HG03575 (cell line): ENCODE data around the gene TACC3.

Experiments used
- ATAC-seq: cut with Tn5 transposase; IDR thresholded peaks from one replicate; pipeline ENCODE4 v1.9.1; 2021; ENCODE audit not compliant: unreplicated experiment, insufficient number of reproducible peaks, low FRiP score; ENCODE audit errors: extremely low read depth

Gene TACC3

DNA sequence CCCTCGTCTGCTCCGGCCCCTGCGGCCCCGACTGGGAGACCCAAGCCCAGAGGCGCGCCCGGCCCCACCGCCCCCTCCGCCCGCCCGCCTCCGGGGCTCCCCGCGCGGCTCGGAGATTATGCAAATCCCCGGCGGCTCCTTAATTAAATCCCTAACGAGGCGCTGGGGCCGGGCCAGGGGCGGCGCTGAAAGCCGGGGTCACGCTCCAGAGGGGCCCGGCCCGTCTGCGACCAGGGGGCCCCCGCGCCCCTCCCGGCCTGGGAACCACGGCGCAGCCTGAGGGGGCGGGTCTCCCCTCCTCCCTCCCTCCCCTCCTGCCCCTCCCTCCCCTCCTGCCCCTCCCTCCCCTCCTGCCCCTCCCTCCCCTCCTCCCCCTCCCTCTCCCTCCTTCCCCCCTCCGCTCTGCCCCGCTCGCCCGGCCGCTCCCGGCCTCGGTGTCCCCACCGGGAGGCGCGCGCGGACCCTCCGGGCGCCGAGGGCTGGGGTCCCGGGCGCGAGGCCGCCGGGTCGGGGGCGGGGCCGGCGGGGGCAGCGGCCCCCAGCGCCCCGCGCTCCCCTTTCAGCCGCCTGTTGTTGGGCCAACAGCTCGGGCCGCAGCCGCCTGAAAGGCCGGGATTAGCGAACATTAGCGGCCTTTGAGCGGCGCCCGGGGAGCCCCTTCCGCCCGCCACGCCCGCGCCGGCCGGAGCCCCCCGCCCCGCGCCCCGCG is 45.9 kb downstream of the TACC3 start:
- ATAC-seq: no peak

DNA sequence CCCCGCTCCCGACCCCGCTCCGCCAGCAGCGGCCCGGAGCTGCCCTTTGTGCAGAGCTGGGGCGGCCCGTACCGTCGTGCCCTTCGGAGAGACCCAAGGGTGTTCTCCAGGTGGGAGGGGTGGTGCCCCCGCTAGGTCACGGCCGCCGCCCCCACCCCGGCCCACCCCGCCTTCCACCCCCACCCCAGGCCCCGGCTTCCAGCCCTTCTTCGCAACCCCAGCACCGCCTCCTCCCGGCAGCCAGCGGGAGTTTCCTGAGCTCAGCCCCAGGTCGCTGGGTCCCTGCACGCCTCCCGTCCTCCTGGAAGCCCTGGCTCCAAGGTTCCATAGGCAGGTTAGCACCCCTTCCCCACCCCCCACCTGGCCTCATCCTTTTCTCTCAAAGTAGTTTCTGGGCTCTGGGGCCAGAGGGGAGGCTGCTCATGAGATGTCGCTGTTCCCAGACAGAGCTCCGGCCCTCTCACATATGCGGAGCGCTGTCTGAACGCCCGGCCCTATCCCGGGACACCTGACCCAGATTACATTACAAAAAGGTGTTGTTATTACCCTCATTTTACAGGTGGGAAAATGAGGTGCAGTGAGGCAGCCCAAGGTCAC is 46.5 kb downstream of the TACC3 start:
- no peak for ATAC-seq

DNA sequence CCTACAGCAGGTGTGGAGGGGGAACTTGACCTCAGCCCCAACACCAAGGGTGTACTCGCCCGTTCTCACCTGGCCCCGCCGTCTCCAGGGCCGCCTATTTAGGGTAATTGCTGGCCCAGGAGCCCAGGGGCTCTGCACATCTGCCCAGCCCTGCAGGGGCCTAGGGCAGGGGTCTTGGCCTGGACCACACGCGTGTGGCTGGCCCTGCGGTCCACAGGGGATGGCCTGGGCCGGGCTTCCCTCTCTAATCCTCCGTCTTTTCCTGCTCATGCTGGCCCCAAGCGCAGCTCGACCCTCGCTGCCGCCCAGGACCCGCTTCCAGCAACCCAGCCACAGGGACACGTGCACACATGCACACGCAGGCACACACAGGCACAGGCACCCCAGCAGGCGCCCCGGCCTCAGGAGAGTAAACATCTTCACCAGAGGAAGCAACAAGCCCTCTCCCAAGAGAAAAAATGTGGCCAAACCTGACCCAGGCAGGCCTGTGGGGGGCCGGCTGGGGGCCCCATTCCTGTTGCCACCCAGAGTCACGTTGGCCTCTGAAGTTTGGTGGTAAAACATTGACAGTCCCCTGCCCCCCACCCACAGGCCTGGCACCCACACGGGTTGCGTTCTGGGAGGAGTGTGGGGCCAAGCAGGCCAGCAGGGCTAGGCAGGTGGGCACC is 47.2 kb downstream of the TACC3 start:
- no peak for ATAC-seq

DNA sequence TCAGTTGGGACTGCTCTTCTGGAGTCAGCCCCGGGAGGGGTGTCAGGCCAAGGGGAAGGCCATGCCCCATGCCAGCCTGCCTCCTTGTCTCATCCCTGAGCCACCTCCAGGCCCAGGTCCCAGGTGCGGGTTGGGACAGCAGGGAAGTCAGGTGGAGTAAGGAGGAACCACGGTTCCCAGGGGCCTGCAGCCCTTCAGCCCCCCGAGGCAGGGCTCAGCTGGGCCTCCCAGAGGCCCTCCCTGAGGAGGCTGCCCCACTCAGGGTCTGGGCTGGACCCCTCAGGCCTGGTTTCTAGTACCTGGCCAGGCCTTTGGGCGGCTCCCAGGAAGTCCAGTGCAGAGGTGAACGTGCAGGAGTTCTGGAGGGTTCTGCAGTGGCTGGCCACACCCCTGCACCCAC is 48.4 kb downstream of the TACC3 start:
- ATAC-seq: no peak

DNA sequence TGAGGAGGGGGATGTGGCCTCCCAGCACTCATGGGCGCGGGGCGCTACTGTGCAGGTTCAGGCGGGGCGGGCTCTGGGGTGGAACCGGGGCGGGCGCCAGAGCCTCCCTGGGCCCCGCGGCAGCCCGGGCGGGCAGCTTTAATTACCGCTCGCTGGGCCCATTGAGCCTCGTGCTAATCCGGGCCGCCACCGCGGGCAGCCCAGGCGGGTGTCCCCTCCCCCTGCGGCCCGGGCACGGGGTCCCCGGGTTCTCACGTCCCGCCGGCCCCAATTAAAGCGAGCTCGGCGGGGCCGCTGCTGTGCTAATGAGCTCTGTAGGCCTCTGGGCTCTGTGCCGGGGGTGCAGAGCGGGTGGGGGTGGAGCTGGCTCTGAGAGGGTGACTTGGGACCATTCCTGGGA is 48.9 kb downstream of the TACC3 start:
- no peak for ATAC-seq

DNA sequence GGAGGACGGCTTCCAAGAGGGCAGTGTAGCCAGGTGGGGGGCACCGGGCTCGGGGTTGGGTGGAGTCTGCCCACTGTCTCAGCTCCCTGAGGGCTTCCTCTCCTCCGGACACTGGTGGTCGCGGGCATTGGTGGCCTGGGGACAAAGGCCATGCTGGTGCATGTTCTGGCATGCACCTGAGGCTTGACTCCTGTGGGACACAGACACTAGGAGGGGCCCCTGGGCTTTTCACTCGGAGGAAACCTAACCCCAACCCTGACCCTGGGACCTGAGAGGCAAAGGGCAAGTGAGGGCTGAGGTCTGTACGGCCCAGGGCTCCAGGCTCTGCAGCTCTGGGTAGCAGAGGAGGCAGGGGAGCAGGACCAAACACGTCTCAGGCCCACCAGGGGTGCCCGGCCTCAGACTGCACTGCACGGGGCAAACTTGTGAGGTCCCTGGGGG is 49.5 kb downstream of the TACC3 start:
- no peak for ATAC-seq

DNA sequence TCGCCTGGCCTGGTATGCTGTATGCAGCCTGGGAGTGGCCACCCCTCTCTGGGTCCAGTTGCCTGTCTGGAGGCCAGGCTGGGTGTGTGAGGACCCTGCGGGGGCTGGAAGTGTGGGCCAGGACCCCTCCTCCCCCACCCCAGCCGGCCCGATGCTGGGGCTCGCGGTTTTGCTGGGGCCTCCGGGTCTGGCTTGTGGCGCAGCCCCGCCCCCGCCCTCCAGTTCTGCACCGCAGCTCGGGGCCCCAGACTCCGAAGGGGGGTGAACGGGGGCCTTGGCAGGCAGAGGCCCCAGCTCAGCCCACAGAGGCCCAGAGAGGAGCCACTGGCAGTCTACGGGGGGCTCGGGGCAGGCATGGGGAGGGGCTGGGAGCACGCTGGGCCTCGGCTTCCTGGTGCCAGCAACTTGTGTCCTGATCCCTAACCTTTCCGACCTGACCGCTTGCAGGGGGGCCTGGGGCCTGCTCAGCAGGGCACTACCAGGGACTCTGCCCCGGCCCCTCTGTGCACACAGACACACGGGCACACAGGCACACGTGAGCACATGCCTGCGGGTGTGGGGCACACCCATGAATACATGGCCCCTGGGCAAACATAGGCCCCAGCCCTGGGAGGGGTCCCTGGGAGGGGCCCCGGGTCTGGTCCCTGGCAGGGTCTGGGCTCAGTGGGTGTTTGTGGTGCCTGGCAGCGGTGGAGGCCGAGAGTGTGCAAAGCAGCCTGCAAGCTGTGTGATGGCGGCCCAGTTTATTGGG is 50.4 kb downstream of the TACC3 start:
- no peak for ATAC-seq

DNA sequence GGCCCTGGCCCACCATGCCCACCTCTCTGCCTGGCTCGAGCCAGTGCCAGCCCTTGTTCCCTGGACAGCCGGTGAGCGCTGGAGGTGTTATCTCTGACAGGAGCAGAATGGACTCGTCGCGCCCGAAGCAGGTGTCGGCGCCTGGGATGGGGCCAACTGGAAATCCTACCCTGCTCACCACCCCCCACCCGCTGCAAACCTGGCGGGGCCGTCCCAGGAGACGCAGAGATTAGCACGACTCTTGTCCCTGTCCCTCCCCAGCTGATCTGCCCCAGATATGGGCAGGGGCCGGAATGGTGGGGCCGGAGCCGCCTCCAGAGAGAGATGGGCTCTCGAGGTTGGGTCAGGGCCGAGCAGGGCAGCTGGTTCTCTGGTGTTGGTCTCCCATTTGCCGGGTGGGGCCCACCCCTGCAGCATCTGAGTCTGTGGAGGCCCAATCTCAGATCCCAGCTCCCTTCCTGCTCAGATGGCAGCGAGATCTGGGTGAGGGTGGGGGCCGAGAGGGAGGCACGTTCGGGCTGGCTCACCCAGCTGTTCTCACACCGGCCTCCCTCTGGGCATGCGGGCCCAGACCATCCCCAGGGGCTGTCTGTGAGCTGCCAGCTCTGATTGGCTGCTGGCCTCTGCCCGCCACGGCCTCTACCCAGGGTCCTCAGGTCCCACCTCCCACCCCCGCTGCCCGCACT is 51.7 kb downstream of the TACC3 start:
- no peak for ATAC-seq

DNA sequence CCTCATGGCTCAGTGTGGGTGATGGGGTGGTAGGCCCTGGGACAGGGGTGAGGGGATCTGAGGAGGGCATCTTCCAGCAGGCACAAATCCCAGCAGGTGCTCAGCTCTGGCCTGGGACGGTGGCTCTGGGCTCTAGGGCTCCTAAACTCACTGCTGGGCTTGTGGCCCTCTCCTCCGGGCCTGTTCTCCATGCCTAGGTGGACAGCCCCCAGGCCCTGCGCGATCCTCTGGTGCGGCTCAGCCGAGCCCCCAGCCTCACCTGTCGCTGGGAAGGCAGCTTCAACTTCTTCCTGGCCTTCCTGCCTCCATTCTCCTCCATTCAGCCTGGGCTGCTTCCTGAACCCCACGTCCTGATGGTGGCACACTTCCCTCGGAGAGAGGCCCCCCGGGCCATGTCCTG is 52.4 kb downstream of the TACC3 start:
- ATAC-seq: no peak

DNA sequence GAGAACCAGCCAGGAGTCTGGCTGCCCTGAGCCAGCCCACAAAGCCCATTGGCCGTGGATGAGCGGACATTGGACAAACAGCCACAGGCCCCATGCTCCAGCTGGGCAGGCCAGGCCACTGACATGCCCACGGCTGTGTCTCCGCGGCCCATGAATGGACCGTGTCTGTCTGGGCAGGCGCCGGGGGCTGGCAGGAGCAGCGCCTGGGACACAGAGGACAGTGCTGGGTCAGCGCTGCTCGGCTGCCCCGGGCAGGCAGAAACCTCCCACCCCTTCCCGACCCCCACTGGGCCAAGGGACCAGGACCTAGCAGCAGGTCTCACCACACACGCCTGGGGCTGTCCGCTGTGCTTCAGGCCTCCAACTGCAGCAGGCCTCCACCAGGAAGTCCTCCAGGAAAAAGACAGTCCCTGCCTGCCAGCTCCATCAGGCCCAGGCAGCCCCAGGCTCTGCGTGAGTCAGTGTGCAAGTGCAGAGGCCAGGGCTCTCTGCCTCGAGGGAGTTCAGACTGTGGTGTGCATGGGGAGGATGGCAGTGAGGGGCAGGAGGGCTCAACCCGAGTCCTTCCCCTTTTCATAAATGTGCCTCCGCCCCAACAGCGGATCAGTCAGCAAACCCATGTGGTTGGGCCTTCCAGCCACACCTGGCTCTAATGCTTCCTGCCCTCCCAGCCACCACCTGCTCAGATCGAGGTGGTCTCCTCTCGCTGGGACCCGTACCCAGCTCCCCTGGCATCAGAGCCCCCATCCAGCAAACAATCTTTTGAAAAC is 54.6 kb downstream of the TACC3 start:
- no peak for ATAC-seq

DNA sequence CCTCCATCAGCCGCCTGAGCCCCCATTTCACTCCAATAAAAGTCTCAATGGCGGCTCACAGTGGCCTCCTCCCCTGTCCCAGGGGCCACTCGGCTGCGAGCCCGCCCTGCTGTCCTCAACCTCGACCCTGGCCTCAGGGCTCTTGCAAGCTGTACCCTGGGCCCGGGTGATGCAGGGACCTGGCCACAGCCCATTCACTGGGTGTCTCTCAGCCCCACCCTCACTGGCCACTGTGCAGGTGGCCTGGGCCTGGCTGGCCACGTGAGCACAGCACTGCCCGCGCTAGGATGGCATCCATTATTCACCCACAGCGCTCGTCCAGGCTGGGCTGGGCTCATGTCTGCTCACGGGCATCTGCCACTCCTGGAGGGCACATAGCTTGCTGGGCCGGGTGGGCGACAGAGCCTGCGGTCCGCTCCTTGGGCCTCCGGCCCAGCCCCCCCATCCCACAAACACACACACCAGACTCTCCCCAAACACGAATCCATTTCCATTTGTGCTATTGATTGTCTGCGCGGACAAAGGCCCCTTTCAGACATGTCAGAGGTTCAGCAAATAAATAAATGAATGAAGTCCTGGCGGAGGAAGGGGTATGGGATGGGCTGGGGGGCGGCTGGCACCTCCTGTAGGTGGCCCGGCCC is 55.3 kb downstream of the TACC3 start:
- no peak for ATAC-seq

DNA sequence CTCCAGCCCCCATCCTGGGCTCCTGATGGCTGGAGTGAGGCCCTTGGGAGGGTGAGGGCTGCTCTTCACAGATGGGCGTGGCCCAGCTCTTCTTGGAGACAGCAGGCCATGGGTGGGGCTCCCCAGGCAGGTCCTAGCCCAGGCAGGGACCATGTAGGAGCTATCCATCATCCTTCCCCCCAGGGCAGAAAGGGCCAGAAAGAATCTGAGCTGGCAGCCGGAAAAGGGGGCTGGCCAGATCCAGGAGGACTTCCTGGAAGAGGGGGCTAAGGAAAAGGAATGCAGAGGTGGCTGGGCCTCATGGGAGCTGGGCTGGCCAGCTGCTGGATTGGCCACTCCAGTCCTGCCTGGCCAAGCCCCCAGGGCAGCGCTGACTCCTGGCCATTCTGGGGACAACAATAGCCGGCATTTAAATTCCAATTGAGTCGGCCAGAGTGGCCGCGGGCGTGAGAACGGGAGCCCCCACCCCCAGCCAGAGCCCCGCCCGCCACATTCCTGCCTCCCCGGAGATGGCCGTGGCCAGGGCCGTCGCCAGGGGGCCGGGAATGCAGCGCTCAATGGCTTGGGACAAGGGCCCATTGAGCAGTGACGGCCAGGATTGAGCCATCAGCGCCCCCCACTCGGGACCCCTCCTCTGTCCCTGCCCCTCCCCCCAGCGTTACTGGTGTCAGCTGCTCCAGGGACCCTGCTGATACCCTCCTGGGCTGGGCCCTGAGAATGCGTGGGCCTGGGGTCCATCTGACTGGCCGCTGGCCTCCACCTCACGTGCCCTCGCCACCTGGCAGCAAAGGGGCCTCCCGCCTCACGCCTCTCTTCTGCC is 56.7 kb downstream of the TACC3 start:
- ATAC-seq: no peak

DNA sequence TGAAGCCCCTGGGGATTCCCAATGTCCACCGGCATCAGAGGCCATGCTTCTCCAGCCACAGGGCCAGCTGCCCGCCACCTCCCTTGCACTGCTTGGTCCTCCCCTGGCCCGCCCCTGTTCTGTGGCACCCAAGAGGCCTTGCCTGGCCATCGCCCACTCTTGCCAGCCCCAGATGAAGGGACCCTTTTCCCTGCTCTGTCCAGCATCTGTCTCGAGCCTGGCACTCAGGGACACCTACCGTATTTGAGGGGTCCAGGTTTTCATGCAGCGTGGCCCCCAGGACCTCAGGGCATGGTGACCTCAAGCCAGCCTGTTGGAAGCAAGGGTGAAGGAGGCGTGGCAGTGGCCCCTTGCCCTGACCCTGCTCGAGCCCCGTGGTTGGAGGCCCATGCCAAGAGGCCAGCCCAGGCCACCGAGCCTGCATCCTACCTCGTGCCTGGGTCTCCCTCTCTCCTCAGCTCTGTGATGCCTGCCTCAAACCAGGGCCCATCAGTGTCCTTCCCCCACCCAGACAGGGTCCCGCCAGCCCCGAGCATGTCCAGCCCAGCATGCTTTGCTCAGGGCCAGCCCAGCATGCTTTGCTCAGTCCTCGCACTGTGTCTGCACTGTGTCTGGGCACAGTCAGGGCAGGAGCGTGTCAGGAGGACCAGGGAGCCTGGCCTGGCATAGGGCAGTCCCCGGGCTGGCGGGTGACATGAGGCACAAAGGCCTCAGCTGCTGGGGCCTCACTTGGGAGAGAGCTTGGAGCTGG is 57.5 kb downstream of the TACC3 start:
- no peak for ATAC-seq

DNA sequence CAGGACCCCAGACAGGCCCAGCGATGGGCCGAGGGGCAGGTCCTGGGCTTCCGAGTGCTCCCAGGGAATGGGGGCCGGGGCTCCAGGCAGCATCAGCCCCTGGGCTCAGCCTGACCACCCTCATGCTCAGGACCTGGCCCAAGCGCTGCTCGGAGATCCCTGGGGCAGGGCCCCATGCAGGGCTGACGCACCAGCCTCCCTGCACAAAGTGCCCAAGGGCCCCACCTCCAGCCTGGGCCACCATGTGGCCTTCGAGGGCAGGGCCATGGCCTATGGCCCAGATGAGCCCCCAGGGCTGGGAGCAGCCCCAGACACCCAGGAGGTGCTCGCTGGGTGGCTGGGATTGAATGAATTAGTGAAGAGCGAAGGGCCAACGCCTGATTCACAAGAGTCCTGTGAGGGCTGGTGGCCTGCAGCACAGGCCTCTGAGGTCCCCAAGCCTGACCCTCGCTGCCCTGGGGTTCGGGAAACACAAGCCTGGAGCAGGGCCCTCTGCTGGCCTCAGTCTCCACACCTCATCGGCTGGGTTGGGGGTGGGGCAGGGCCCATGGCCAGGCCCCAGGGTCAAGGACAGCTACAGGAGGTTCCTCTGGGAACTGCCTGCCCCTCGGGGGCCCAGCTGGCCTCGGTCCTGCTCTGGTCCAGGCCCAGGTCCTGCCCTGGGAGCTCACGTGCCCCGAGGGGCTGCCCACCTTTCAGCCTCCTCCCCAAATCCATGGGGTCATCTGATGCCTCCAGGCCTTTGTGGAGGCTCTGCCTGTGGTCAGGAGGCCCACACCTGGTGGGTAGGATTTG is 58.5 kb downstream of the TACC3 start:
- no peak for ATAC-seq

DNA sequence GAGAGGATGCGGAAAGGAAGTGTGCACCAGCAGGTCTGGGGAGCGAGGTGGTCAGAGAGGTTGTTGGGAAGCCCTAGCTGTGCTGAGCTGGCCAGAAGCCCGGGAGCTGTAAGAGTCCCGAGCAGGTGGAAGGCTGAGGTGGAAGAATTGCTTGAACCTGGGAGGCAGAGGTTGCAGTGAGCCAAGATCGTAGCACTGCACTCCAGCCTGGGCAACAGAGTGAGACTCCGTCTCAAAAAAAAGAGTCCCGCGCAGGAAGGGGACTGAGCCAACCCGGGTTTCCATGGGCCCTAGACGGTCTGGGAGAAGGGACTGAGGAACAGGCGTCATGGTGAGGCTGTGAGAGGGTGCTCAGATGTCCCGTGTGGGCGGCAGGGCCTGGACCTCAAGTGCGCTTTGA is 59.1 kb downstream of the TACC3 start:
- ATAC-seq: no peak

DNA sequence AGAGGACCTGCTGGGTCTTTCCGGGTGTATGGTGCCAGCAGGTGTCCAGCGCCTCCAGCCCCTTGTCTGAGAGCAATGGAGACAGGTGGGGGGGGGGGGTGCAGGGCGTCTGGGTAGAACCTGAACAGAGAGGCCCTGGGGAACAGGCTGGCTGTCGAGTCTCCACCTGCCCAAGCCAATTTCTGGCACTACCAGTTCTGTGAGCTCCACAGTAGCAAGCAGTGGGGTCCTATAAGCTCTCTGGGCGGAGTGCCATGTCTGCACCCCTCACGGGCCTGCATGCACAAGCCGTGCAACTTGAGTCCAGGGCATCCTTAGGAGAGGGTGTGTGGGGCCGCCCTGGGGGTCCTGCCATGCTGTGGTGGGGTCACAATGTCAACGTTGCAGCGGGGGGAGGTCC is 61.7 kb downstream of the TACC3 start:
- ATAC-seq: no peak
